ENCODE measurements around the gene SNRNP48.

Gene SNRNP48

DNA sequence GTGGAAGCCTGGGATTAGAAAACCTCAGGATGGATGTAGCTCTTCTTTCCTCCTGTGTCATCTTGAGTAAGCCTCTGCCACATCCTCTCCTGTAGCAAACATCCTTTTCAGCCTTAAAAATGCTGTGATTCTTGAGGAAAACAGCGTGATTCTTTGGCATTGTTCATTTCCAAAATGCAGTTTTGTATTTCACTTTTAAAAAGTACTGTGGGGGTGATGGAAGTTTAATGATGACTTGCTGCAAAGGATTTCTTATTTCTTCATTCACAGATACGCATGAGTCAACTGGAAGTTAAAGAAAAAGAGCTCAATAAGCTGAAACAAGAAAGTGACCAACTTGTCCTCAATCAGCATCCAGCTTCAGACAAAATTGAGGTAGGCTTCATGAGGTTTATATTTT is 23.9 kb upstream of the SNRNP48 start:
- H3K36me3 ChIP-seq (ENCODE audit: control insufficient read depth, insufficient read depth, low read length), result peaks cover 3% of the 10 kb centered on the region
- no peaks in the 10 kb centered on the region for H3K4me1 ChIP-seq (ENCODE audit: control insufficient read depth, insufficient read depth, low read length)
- peaks cover 2% of the 10 kb centered on the region for H3K27me3 ChIP-seq (ENCODE audit: control insufficient read depth, insufficient read depth, low read length)
- no peak overlapping the region for H3K27ac ChIP-seq (ENCODE audit: low read depth, low read length)
- no peak overlapping the region for H3K9ac ChIP-seq (ENCODE audit: low read length)
- no peak overlapping the region for H3K4me3 ChIP-seq (ENCODE audit: low read length)

DNA sequence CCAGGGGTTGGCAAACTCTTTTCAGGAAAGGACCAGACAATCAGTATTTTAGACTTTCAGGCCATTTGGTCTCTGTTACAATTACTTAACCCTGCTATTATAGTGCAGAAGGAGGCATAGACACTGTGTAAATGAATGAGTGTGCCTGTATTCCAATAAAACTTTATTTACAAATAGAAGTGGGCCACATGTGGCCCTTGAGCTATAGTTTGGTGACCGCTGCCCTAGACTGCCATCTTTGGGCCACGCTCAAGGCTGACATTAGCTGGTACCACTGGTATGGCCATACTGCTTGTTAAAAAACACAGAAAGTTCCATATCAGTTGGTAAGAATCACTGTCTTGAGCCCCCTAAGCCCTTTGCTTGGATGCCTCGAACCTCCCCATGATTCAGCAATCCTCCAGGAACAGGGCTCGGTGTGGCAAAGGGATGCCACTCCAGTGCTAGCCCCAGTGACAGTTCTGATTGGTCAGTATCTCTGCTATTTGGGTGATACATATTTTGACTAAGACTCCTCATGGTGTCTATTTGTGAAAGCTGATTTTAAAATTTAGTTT is 23.3 kb upstream of the SNRNP48 start:
- no peak overlapping the region for H3K4me3 ChIP-seq (ENCODE audit: low read length)
- H3K27ac ChIP-seq (ENCODE audit: low read depth, low read length), result no peak overlapping the region
- peaks cover 4% of the 10 kb centered on the region for H3K36me3 ChIP-seq (ENCODE audit: control insufficient read depth, insufficient read depth, low read length)
- no peak overlapping the region for H3K9ac ChIP-seq (ENCODE audit: low read length)
- H3K27me3 ChIP-seq (ENCODE audit: control insufficient read depth, insufficient read depth, low read length), result peaks cover 2% of the 10 kb centered on the region
- H3K4me1 ChIP-seq (ENCODE audit: control insufficient read depth, insufficient read depth, low read length), result no peaks in the 10 kb centered on the region

DNA sequence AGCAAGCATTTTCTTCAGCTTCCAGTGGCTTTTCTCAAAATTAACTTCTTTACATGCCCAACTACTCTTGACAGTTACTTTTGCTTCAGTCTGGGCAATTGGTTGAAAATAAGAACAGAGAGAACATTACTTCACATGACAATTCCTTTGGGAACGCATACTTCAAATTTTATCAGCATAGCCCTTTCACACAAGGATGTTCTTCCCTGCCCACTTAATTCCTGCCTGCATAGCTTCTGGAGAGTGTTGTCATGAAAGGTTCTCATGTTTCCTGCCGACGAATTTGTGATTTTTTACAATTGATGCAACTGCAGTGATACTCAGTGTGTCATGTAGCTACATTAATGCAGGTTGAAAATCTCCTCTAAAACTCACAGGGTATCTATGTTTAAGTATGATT is 22.0 kb upstream of the SNRNP48 start:
- Histone ChIP-seq H3K36me3 (ENCODE audit: control insufficient read depth, insufficient read depth, low read length) (peaks cover 6% of the 10 kb centered on the region), H3K27ac (ENCODE audit: low read depth, low read length) (no peak overlapping the region), H3K4me3 (ENCODE audit: low read length) (no peak overlapping the region), H3K27me3 (ENCODE audit: control insufficient read depth, insufficient read depth, low read length) (peaks cover 2% of the 10 kb centered on the region), H3K9ac (ENCODE audit: low read length) (no peak overlapping the region), H3K4me1 (ENCODE audit: control insufficient read depth, insufficient read depth, low read length) (no peaks in the 10 kb centered on the region)

DNA sequence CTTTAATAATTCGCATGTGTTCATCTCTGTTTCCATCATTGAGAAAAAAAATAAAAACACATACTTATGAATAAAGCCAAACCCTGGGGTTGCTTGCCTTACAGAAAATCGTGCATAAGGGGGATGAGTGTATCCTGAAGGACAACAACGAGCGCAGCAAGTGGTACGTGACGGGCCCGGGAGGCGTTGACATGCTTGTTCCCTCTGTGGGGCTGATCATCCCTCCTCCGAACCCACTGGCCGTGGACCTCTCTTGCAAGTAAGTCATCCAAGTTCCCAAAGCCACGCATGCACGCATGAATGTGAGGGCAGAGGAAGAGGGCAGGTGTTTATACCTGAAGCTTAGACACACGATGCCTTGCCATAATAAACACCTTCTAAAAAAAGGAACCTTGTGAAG is 20.9 kb upstream of the SNRNP48 start:
- Histone ChIP-seq H3K4me1 (ENCODE audit: control insufficient read depth, insufficient read depth, low read length) (no peaks in the 10 kb centered on the region), H3K9ac (ENCODE audit: low read length) (no peak overlapping the region), H3K27me3 (ENCODE audit: control insufficient read depth, insufficient read depth, low read length) (peaks cover 2% of the 10 kb centered on the region), H3K4me3 (ENCODE audit: low read length) (no peak overlapping the region), H3K36me3 (ENCODE audit: control insufficient read depth, insufficient read depth, low read length) (peaks cover 6% of the 10 kb centered on the region), H3K27ac (ENCODE audit: low read depth, low read length) (no peak overlapping the region)

DNA sequence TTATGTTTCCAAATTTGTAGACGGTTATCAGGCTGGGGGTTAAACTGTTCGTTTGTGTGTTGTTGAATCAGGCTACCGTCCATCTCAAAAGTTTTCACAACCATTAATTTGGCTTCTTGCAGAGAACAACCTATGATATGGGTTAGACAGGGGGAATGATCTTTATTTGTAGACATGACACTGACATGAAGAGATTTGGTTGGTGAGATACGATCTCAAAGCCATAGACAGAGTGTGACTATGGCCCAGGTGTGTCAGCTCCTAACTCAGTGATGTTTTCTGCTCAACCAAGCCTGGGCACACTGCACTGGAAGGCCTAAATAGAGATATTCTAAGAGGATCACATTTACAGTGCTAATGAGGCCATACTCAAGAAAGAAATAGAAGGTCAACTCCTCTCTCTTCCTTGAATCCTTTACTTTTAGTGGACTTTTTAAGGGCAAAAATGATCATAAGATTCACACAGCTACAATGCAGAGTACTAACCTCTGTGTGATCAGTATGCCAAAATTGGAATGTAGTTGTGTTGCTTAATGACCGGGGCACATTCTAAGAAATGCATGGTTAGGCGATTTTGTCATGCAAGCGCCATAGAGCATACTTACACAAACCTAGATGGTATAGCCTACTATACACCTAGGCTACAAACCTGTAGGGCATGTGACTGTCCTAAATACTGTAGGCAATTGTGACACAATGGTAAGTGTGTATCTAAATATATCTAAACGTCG is 17.6 kb upstream of the SNRNP48 start:
- Histone ChIP-seq H3K9ac (ENCODE audit: low read length) (no peak overlapping the region), H3K27ac (ENCODE audit: low read depth, low read length) (no peak overlapping the region), H3K27me3 (ENCODE audit: control insufficient read depth, insufficient read depth, low read length) (peaks cover 2% of the 10 kb centered on the region), H3K4me3 (ENCODE audit: low read length) (no peak overlapping the region), H3K36me3 (ENCODE audit: control insufficient read depth, insufficient read depth, low read length) (peaks cover 6% of the 10 kb centered on the region), H3K4me1 (ENCODE audit: control insufficient read depth, insufficient read depth, low read length) (no peaks in the 10 kb centered on the region)

DNA sequence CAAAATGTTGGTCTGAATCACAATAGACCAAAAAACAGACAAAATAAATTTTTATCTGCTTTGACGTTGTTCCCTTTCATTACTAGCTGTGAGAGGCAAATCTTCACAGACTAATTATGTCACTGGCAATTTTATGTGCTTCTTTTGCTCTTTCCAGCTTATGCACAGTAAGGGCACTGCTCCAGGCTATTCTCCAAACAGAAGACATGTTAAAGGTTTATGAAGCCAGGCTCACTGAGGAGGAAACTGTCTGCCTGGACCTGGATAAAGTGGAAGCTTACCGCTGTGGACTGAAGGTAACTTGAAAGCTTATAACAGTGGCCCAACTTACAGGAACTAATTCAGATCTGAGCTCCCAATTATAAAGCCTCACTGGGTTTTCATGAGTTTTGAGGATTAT is 15.5 kb upstream of the SNRNP48 start:
- H3K4me1 ChIP-seq (ENCODE audit: control insufficient read depth, insufficient read depth, low read length), result no peaks in the 10 kb centered on the region
- peaks cover 6% of the 10 kb centered on the region for H3K36me3 ChIP-seq (ENCODE audit: control insufficient read depth, insufficient read depth, low read length)
- no peak overlapping the region for H3K9ac ChIP-seq (ENCODE audit: low read length)
- H3K27ac ChIP-seq (ENCODE audit: low read depth, low read length), result no peak overlapping the region
- no peak overlapping the region for H3K4me3 ChIP-seq (ENCODE audit: low read length)
- H3K27me3 ChIP-seq (ENCODE audit: control insufficient read depth, insufficient read depth, low read length), result no peaks in the 10 kb centered on the region

DNA sequence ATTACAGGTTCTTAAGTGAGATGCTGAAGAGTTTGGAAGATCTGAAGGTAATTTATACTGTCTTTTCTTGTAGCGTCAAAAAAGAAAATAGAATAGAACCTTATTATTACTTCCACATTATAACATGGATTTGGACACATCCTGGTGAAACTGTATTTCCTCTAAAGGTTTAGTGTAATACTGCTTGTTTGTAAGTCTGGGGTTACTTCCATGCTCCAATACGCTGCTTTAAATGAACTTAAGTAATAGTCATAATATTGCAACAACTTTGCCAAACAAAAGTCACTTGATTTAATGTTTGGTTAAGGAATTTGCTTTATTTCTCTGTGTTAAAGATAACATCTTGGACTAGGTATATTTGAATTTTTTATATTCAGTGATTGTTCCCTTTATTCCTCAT is 11.5 kb upstream of the SNRNP48 start:
- no peaks in the 10 kb centered on the region for H3K4me1 ChIP-seq (ENCODE audit: control insufficient read depth, insufficient read depth, low read length)
- no peaks in the 10 kb centered on the region for H3K36me3 ChIP-seq (ENCODE audit: control insufficient read depth, insufficient read depth, low read length)
- no peak overlapping the region for H3K9ac ChIP-seq (ENCODE audit: low read length)
- no peak overlapping the region for H3K4me3 ChIP-seq (ENCODE audit: low read length)
- no peaks in the 10 kb centered on the region for H3K27me3 ChIP-seq (ENCODE audit: control insufficient read depth, insufficient read depth, low read length)
- H3K27ac ChIP-seq (ENCODE audit: low read depth, low read length), result no peak overlapping the region

DNA sequence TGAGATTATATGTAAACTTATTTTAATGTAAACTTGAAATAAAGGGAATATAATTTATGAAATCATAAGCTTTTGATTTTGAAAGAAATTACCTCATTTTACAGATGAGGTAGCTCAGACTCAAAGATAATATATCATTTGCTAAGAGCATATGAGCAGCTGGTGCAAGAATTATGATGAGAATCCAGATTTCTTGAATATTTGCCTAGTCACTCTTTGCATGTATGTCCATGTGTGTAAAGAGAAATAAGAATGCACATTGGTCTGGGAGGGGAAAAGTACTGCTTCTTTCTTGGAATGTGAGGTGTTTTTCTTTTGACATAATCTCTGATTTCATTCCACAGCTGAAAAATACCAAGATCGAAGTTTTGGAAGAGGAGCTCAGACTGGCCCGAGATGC is 11.1 kb upstream of the SNRNP48 start:
- Histone ChIP-seq H3K9ac (ENCODE audit: low read length) (no peak overlapping the region), H3K4me1 (ENCODE audit: control insufficient read depth, insufficient read depth, low read length) (no peaks in the 10 kb centered on the region), H3K4me3 (ENCODE audit: low read length) (no peak overlapping the region), H3K36me3 (ENCODE audit: control insufficient read depth, insufficient read depth, low read length) (no peaks in the 10 kb centered on the region), H3K27ac (ENCODE audit: low read depth, low read length) (no peak overlapping the region), H3K27me3 (ENCODE audit: control insufficient read depth, insufficient read depth, low read length) (no peaks in the 10 kb centered on the region)

DNA sequence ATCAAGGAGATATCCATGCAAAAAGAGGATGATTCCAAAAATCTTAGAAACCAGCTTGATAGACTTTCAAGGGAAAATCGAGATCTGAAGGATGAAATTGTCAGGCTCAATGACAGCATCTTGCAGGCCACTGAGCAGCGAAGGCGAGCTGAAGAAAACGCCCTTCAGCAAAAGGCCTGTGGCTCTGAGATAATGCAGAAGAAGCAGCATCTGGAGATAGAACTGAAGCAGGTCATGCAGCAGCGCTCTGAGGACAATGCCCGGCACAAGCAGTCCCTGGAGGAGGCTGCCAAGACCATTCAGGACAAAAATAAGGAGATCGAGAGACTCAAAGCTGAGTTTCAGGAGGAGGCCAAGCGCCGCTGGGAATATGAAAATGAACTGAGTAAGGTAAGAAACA is 10.1 kb upstream of the SNRNP48 start:
- no peaks in the 10 kb centered on the region for H3K27me3 ChIP-seq (ENCODE audit: control insufficient read depth, insufficient read depth, low read length)
- H3K36me3 ChIP-seq (ENCODE audit: control insufficient read depth, insufficient read depth, low read length), result no peaks in the 10 kb centered on the region
- no peaks in the 10 kb centered on the region for H3K4me1 ChIP-seq (ENCODE audit: control insufficient read depth, insufficient read depth, low read length)
- H3K4me3 ChIP-seq (ENCODE audit: low read length), result no peak overlapping the region
- H3K9ac ChIP-seq (ENCODE audit: low read length), result no peak overlapping the region
- H3K27ac ChIP-seq (ENCODE audit: low read depth, low read length), result no peak overlapping the region

DNA sequence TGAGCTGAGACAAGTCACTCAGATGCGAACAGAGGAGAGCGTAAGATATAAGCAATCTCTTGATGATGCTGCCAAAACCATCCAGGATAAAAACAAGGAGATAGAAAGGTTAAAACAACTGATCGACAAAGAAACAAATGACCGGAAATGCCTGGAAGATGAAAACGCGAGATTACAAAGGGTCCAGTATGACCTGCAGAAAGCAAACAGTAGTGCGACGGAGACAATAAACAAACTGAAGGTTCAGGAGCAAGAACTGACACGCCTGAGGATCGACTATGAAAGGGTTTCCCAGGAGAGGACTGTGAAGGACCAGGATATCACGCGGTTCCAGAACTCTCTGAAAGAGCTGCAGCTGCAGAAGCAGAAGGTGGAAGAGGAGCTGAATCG is 9.5 kb upstream of the SNRNP48 start:
- no peaks in the 10 kb centered on the region for H3K4me1 ChIP-seq (ENCODE audit: control insufficient read depth, insufficient read depth, low read length)
- H3K27me3 ChIP-seq (ENCODE audit: control insufficient read depth, insufficient read depth, low read length), result no peaks in the 10 kb centered on the region
- H3K9ac ChIP-seq (ENCODE audit: low read length), result no peak overlapping the region
- H3K4me3 ChIP-seq (ENCODE audit: low read length), result no peak overlapping the region
- H3K36me3 ChIP-seq (ENCODE audit: control insufficient read depth, insufficient read depth, low read length), result no peaks in the 10 kb centered on the region
- no peak overlapping the region for H3K27ac ChIP-seq (ENCODE audit: low read depth, low read length)

DNA sequence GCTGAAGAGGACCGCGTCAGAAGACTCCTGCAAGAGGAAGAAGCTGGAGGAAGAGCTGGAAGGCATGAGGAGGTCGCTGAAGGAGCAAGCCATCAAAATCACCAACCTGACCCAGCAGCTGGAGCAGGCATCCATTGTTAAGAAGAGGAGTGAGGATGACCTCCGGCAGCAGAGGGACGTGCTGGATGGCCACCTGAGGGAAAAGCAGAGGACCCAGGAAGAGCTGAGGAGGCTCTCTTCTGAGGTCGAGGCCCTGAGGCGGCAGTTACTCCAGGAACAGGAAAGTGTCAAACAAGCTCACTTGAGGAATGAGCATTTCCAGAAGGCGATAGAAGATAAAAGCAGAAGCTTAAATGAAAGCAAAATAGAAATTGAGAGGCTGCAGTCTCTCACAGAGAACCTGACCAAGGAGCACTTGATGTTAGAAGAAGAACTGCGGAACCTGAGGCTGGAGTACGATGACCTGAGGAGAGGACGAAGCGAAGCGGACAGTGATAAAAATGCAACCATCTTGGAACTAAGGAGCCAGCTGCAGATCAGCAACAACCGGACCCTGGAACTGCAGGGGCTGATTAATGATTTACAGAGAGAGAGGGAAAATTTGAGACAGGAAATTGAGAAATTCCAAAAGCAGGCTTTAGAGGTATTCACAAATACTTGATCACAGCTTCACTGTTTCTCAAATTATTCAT is 8.9 kb upstream of the SNRNP48 start:
- no peaks in the 10 kb centered on the region for H3K27me3 ChIP-seq (ENCODE audit: control insufficient read depth, insufficient read depth, low read length)
- H3K36me3 ChIP-seq (ENCODE audit: control insufficient read depth, insufficient read depth, low read length), result no peaks in the 10 kb centered on the region
- no peaks in the 10 kb centered on the region for H3K4me1 ChIP-seq (ENCODE audit: control insufficient read depth, insufficient read depth, low read length)
- H3K9ac ChIP-seq (ENCODE audit: low read length), result no peak overlapping the region
- H3K4me3 ChIP-seq (ENCODE audit: low read length), result no peak overlapping the region
- H3K27ac ChIP-seq (ENCODE audit: low read depth, low read length), result no peak overlapping the region

DNA sequence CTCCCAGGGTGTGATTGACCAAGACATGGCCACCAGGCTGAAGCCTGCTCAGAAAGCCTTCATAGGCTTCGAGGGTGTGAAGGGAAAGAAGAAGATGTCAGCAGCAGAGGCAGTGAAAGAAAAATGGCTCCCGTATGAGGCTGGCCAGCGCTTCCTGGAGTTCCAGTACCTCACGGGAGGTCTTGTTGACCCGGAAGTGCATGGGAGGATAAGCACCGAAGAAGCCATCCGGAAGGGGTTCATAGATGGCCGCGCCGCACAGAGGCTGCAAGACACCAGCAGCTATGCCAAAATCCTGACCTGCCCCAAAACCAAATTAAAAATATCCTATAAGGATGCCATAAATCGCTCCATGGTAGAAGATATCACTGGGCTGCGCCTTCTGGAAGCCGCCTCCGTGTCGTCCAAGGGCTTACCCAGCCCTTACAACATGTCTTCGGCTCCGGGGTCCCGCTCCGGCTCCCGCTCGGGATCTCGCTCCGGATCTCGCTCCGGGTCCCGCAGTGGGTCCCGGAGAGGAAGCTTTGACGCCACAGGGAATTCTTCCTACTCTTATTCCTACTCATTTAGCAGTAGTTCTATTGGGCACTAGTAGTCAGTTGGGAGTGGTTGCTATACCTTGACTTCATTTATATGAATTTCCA is 4.6 kb upstream of the SNRNP48 start:
- Histone ChIP-seq H3K27ac (ENCODE audit: low read depth, low read length) (no peak overlapping the region), H3K27me3 (ENCODE audit: control insufficient read depth, insufficient read depth, low read length) (no peaks in the 10 kb centered on the region), H3K4me1 (ENCODE audit: control insufficient read depth, insufficient read depth, low read length) (peaks cover 5% of the 10 kb centered on the region), H3K36me3 (ENCODE audit: control insufficient read depth, insufficient read depth, low read length) (no peaks in the 10 kb centered on the region), H3K4me3 (ENCODE audit: low read length) (no peak overlapping the region), H3K9ac (ENCODE audit: low read length) (no peak overlapping the region)
